GM12864 (cell line): ENCODE measurements around the gene MFN1.

ENCODE experiments used
- DNase-seq: peaks from one replicate; pipeline ENCODE4 v3.0.0-alpha.2; 2011; ENCODE audit warnings: low read depth
- H3K4me3 ChIP-seq: 2 replicates; pipeline ENCODE4 v1.5.1; 2011; ENCODE audit warnings: mild to moderate bottlenecking, low read depth, low read length, control low read depth
- TF ChIP-seq, protein P1 (sequence below): IDR thresholded peaks from 2 replicates; pipeline ENCODE4 v1.5.1; 2011; ENCODE audit warnings: low read depth, mild to moderate bottlenecking, moderate library complexity, low read length, control low read depth, inconsistent platforms; ENCODE audit errors: missing control alignments

The MFN1 gene

DNA sequence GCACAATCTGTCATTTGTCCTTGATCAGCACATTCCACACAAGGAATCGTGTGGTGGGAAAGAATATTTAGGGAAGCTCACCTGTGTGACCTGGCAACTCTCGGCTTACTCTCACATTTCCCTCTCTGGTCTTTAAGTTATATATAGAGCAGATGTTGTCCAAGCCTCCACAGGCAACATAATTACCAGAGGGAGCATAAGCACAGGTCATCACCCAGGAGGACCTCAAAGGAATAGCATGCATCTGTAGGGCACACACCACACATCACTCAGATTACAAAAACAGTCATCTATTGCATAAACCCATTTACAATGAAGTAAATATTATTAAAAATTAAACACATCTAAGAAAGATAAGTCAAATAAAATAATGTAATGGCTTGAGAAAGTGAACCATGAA lies 67.3 kb downstream of the MFN1 start:
- TF ChIP-seq, protein P1, sequence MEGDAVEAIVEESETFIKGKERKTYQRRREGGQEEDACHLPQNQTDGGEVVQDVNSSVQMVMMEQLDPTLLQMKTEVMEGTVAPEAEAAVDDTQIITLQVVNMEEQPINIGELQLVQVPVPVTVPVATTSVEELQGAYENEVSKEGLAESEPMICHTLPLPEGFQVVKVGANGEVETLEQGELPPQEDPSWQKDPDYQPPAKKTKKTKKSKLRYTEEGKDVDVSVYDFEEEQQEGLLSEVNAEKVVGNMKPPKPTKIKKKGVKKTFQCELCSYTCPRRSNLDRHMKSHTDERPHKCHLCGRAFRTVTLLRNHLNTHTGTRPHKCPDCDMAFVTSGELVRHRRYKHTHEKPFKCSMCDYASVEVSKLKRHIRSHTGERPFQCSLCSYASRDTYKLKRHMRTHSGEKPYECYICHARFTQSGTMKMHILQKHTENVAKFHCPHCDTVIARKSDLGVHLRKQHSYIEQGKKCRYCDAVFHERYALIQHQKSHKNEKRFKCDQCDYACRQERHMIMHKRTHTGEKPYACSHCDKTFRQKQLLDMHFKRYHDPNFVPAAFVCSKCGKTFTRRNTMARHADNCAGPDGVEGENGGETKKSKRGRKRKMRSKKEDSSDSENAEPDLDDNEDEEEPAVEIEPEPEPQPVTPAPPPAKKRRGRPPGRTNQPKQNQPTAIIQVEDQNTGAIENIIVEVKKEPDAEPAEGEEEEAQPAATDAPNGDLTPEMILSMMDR = no peak
- DNase-seq = no peak
- no peak overlapping the region for H3K4me3 ChIP-seq

DNA sequence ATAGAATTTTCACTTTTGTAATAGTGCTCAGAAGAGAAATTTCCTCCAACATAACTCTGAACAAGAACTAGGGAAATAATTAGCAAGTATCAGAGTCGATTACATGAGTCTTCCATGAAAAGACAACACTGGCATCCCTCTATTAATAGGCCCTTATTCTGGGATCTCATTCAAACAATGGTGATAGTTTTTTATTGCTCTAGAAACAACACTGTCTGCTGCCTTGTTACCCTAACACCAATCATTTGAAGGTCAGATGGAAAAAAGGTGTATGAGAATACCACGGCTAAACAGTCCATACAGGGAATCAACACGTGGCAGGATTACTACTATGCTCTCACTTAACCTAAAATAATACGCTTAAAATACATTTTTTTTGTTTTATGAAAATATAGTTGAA lies 67.9 kb downstream of the MFN1 start:
- no peak for DNase-seq
- TF ChIP-seq, protein P1 = no peak
- no peak overlapping the region for H3K4me3 ChIP-seq

DNA sequence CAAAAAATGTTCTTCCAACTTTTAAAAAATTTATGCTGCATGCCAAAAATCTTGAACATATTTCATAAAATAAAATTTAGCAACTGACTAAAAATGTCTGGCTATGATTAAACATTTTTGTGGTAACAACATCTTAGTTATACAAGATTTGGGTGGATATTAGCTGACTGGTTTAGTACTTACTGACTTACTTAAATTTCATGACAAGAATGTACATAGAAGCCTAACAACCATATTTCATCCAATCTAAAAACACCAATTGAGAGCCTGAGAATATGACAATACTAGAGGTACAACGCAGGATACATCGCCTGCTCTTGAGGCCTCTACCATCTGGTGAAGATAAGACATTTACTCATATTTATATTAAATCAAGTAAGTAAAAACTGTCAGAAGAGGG lies 69.2 kb downstream of the MFN1 start:
- TF ChIP-seq, protein P1 = no peak
- no peak for DNase-seq
- no peak overlapping the region for H3K4me3 ChIP-seq

DNA sequence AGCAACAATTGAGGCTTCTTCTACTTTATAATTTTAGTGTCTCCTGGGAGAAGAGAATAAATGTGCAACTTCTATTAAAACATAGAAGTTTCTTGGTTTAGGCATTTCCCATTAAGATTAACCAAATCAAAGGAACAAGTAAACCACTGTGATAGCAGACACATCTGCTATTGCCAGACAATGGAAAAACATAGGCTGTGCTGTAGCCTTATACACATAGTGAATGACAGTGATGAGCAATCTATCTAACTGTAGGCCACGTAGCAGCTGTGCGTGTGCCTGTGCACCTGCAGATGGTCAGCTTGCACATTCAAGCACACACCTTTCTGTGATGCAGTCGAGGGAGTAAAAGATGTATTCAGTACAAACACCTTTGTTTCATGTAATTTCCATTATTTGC lies 71.1 kb downstream of the MFN1 start:
- TF ChIP-seq, protein P1 = no peak
- no peak overlapping the region for H3K4me3 ChIP-seq
- no peak for DNase-seq

GRCh38 chr3:179421500-179421899 lies 74.0 kb downstream of the MFN1 start:
- TF ChIP-seq, protein P1 = peak; percentile 18
- no peak for DNase-seq
- H3K4me3 ChIP-seq = no peak overlapping the region

DNA sequence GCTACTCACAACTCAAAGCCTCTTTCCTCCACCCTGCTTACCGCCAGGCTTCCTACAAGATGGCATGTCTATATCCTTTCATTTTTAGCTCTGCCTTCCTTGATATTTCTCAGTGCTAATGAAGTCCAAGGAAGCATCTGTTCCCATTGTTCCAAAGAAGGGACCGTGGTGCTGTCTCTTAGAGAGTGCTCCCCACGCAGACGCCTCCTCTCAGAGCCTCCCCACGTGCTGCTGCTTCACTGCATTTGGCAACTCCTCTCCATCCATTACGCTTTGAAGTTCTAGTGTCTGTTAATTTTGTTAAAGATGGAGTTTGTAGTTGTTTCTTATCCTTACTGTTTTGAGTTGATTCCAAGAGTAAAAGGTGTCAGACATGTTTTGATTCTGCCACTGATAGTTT lies 77.6 kb downstream of the MFN1 start:
- no peak for DNase-seq
- TF ChIP-seq, protein P1 = no peak
- H3K4me3 ChIP-seq = no peak overlapping the region

DNA sequence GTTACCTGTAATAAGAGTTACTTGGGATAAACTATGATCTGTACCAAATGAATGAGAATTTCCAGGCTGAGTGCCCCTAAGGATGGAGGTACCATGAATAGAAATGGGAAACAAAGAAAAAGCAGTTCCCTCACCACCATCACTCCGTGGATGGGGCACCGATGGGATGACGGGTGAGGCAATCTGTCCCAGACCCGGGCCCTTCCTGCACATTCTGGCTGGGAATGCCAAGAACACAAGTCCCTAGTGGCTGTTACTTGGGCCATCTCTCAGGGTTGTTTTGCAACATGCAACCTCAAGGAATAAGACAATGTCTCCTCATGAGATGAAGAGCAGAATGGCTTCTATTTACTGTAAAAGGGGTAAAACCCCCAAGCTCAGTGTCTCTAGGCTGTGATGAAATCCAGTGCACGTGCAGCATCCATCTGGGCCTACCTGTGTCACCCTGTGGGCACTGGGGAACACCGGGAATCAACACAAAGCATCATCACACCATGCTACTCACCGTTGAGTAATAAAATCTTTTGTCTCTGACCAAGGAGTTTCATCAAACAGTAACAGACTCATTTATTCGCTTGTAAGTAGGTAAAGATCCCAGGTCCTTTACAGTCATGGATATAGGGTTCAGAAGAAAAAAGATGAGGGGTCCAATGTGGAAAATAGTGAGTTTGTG lies 81.5 kb downstream of the MFN1 start:
- DNase-seq = no peak
- no peak overlapping the region for H3K4me3 ChIP-seq
- TF ChIP-seq, protein P1 = no peak
